ENCODE measurements around the gene SURF2. TPM values are rescaled to one million over a fixed set of nuclear protein-coding genes. Genes with fewer than 3 reads are reported as not detected.
"Not testable (repeated sequence)": the region's sequence is repeated elsewhere in the genome, so short reads cannot be mapped to it uniquely, and the experiment has no call there.

SURF2 gene
- total RNA-seq, 1 experiment from 2014 or later, result 18.1 TPM

GRCh38 chr9:133329306-133330156, 26.8 kb upstream of the SURF2 start:
- H3K36me3 ChIP-seq (ENCODE audit: low read depth), result peaks cover 20% of the 10 kb centered on the region; the same call in 1 of the 2 replicates
- H3K4me1 ChIP-seq (replicated peaks; ENCODE audit: insufficient read depth), result peaks cover 20% of the 10 kb centered on the region
- BruUV-seq (replicated peaks); H2AFZ ChIP-seq; H3K9me3 ChIP-seq (ENCODE audit: insufficient read depth, low read depth); H3K9me2 ChIP-seq (ENCODE audit: insufficient read depth); H3K4me3 ChIP-seq: not testable (repeated sequence)
- peak; percentile 66 to 78 for DNase-seq
- peak overlapping the region; percentile 37; the same call in 1 of the 2 replicates for H3K27ac ChIP-seq
- ChIA-PET CTCF (interaction anchor here (0.6 to 2.0 kb wide), 8 partner anchors 80 to 332 kb away, joined by 3 to 24 read pairs (median 4); no protein-coding TSS in a partner anchor), POLR2A (ENCODE audit: unreplicated experiment) (interaction anchor here (0.7 to 0.8 kb wide), 3 partner anchors 142 to 146 kb away, joined by 4 to 9 read pairs (median 7); no protein-coding TSS in a partner anchor)
- H4K20me1 ChIP-seq (ENCODE audit: insufficient read depth), result peaks cover 29% of the 10 kb centered on the region
- H3K4me2 ChIP-seq, result peak overlapping the region; percentile 3; the same call in 1 of the 2 replicates
- TF ChIP-seq CTCF (conservative IDR thresholded peaks at IDR 0.05), result peak; percentile 84
- peaks cover 36% of the 10 kb centered on the region for H3F3A ChIP-seq (ENCODE audit: insufficient read depth, low read depth)
- intact Hi-C loops (cut with micrococcal nuclease; ENCODE audit: unreplicated experiment), result loop anchor here (1.0 kb wide), 2 partner anchors 90 to 144 kb away; no protein-coding TSS in a partner anchor
- peaks cover 19% of the 10 kb centered on the region for H3K79me2 ChIP-seq (ENCODE audit: low read depth)
- peaks cover 13% of the 10 kb centered on the region for H3K27me3 ChIP-seq (ENCODE audit: insufficient read depth, low read depth)

- Histone ChIP-seq H3K27me3 (ENCODE audit: insufficient read depth, low read depth) (no peaks in the 10 kb centered on the region), H4K20me1 (ENCODE audit: insufficient read depth) (peaks cover 38% of the 10 kb centered on the region), H3K27ac (no peak overlapping the region; the same call in 1 of the 2 replicates), H3K4me3 (no peak overlapping the region), H3K79me2 (ENCODE audit: low read depth) (peaks cover 33% of the 10 kb centered on the region), H2AFZ (no peak overlapping the region), H3K4me2 (no peak overlapping the region), H3K9me3 (ENCODE audit: insufficient read depth, low read depth) (no peaks in the 10 kb centered on the region), H3F3A (ENCODE audit: insufficient read depth, low read depth) (peaks cover 38% of the 10 kb centered on the region), H3K9me2 (ENCODE audit: insufficient read depth) (no peaks in the 10 kb centered on the region), H3K4me1 (replicated peaks; ENCODE audit: insufficient read depth) (peaks cover 24% of the 10 kb centered on the region), H3K36me3 (ENCODE audit: low read depth) (peaks cover 20% of the 10 kb centered on the region; the same call in 1 of the 2 replicates)
- no peak for TF ChIP-seq CTCF (conservative IDR thresholded peaks at IDR 0.05)
- no peak for TF ChIP-seq EZH2 (IDR thresholded peaks at IDR 0.05; ENCODE audit: low read depth)
- POLR2A ChIA-PET (ENCODE audit: unreplicated experiment), result no interaction called here
- intact Hi-C loops (cut with micrococcal nuclease; ENCODE audit: unreplicated experiment), result no loop called here
- no TSS peak for BruUV-seq (replicated peaks)
- no peak for DNase-seq
- CTCF ChIA-PET, result no interaction called here
Observed at GRCh38 chr9:133331221-133331620, 25.1 kb upstream of the SURF2 start.

- H2AFZ ChIP-seq, result no peak overlapping the region
- H3K9me3 ChIP-seq (ENCODE audit: insufficient read depth, low read depth), result no peaks in the 10 kb centered on the region
- peaks cover 33% of the 10 kb centered on the region for H3K79me2 ChIP-seq (ENCODE audit: low read depth)
- CTCF ChIA-PET, result no interaction called here
- POLR2A ChIA-PET (ENCODE audit: unreplicated experiment), result no interaction called here
- TF ChIP-seq EZH2 (IDR thresholded peaks at IDR 0.05; ENCODE audit: low read depth), result no peak
- no peak for TF ChIP-seq CTCF (conservative IDR thresholded peaks at IDR 0.05)
- H3K27me3 ChIP-seq (ENCODE audit: insufficient read depth, low read depth), result no peaks in the 10 kb centered on the region
- H4K20me1 ChIP-seq (ENCODE audit: insufficient read depth), result peaks cover 38% of the 10 kb centered on the region
- peaks cover 20% of the 10 kb centered on the region; the same call in 1 of the 2 replicates for H3K36me3 ChIP-seq (ENCODE audit: low read depth)
- H3K4me2 ChIP-seq, result no peak overlapping the region
- intact Hi-C loops (cut with micrococcal nuclease; ENCODE audit: unreplicated experiment), result no loop called here
- H3K4me3 ChIP-seq, result no peak overlapping the region
- no TSS peak for BruUV-seq (replicated peaks)
- peaks cover 24% of the 10 kb centered on the region for H3K4me1 ChIP-seq (replicated peaks; ENCODE audit: insufficient read depth)
- H3F3A ChIP-seq (ENCODE audit: insufficient read depth, low read depth), result peaks cover 38% of the 10 kb centered on the region
- H3K27ac ChIP-seq, result no peak overlapping the region
- no peak for DNase-seq
- no peaks in the 10 kb centered on the region for H3K9me2 ChIP-seq (ENCODE audit: insufficient read depth)
Observed at GRCh38 chr9:133331641-133332380, 24.5 kb upstream of the SURF2 start.
